ENCODE results near the gene TNS2.

GRCh38 chr12:53060064-53060720, 10.3 kb downstream of the TNS2 start:
- TF ChIP-seq POLR2AphosphoS5 (IDR thresholded peaks at IDR 0.05; ENCODE audit: control insufficient read depth, insufficient read depth, low read depth, low read length) (no peak), ZNF785 (CRISPR knock-in tag; IDR thresholded peaks at IDR 0.05) (no peak), ZFP1 (CRISPR knock-in tag; IDR thresholded peaks at IDR 0.05) (no peak), POLR2A (conservative IDR thresholded peaks at IDR 0.05) (no peak)
- TF ChIP-seq, protein P1, sequence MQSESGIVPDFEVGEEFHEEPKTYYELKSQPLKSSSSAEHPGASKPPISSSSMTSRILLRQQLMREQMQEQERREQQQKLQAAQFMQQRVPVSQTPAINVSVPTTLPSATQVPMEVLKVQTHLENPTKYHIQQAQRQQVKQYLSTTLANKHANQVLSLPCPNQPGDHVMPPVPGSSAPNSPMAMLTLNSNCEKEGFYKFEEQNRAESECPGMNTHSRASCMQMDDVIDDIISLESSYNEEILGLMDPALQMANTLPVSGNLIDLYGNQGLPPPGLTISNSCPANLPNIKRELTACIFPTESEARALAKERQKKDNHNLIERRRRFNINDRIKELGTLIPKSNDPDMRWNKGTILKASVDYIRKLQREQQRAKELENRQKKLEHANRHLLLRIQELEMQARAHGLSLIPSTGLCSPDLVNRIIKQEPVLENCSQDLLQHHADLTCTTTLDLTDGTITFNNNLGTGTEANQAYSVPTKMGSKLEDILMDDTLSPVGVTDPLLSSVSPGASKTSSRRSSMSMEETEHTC (IDR thresholded peaks at IDR 0.05) = no peak
- TF ChIP-seq, protein P2, sequence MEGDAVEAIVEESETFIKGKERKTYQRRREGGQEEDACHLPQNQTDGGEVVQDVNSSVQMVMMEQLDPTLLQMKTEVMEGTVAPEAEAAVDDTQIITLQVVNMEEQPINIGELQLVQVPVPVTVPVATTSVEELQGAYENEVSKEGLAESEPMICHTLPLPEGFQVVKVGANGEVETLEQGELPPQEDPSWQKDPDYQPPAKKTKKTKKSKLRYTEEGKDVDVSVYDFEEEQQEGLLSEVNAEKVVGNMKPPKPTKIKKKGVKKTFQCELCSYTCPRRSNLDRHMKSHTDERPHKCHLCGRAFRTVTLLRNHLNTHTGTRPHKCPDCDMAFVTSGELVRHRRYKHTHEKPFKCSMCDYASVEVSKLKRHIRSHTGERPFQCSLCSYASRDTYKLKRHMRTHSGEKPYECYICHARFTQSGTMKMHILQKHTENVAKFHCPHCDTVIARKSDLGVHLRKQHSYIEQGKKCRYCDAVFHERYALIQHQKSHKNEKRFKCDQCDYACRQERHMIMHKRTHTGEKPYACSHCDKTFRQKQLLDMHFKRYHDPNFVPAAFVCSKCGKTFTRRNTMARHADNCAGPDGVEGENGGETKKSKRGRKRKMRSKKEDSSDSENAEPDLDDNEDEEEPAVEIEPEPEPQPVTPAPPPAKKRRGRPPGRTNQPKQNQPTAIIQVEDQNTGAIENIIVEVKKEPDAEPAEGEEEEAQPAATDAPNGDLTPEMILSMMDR (IDR thresholded peaks at IDR 0.05 in 2 of 3, conservative IDR thresholded peaks at IDR 0.05 in 1 of 3; ENCODE audit: insufficient read depth in 2 of 3, low read depth in 1 of 3, low read length in 3 of 3) = no peak
